Measurements from ENCODE around the gene HIC1.

DNA sequence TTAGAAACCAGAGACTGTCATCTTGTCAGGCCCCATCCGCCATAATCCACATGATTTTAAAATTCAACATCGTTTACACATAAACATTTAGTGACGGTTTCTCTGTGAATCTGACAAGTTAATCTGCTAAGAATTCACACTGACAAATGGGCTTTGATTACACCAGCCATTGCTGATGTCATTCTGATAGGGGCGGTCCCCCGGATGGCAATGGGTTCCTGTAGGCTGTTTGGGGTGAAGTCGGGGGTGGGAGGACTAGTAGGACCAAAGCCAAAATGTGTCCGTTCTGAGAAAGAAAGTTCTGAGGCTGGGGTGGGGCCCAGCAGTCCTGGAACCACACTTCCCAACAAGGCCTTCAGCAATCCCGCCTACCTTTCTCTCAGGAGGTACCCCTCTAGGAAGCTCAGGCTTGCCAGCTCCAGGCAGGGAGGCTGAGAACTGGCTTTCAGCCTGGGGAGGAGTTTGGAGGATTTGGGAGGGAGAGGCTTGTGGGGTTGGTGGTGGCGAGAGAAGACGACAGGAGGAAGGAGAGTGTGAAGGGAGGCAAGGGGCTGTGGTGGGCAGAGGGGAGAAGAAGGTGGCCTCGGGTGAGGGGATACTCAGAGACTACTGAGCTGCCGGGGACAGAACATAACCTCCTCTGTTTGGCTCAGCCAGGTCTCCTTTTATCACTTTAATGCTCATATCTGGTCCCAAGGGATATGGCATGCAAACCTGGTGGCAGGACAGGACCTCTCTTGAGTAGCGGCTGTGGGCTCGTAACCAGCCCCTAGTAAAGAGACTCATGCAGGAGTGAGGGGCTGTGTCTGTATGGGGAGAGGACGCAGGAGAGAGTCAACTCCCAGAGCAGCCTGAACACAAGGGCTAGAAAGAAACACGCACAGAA, 8.6 kb downstream of the HIC1 start:
- no peak for TF ChIP-seq TAF1 (conservative IDR thresholded peaks at IDR 0.05)
- TF ChIP-seq, protein P1, sequence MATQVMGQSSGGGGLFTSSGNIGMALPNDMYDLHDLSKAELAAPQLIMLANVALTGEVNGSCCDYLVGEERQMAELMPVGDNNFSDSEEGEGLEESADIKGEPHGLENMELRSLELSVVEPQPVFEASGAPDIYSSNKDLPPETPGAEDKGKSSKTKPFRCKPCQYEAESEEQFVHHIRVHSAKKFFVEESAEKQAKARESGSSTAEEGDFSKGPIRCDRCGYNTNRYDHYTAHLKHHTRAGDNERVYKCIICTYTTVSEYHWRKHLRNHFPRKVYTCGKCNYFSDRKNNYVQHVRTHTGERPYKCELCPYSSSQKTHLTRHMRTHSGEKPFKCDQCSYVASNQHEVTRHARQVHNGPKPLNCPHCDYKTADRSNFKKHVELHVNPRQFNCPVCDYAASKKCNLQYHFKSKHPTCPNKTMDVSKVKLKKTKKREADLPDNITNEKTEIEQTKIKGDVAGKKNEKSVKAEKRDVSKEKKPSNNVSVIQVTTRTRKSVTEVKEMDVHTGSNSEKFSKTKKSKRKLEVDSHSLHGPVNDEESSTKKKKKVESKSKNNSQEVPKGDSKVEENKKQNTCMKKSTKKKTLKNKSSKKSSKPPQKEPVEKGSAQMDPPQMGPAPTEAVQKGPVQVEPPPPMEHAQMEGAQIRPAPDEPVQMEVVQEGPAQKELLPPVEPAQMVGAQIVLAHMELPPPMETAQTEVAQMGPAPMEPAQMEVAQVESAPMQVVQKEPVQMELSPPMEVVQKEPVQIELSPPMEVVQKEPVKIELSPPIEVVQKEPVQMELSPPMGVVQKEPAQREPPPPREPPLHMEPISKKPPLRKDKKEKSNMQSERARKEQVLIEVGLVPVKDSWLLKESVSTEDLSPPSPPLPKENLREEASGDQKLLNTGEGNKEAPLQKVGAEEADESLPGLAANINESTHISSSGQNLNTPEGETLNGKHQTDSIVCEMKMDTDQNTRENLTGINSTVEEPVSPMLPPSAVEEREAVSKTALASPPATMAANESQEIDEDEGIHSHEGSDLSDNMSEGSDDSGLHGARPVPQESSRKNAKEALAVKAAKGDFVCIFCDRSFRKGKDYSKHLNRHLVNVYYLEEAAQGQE (IDR thresholded peaks at IDR 0.05), result no peak
- TF ChIP-seq, protein P2, sequence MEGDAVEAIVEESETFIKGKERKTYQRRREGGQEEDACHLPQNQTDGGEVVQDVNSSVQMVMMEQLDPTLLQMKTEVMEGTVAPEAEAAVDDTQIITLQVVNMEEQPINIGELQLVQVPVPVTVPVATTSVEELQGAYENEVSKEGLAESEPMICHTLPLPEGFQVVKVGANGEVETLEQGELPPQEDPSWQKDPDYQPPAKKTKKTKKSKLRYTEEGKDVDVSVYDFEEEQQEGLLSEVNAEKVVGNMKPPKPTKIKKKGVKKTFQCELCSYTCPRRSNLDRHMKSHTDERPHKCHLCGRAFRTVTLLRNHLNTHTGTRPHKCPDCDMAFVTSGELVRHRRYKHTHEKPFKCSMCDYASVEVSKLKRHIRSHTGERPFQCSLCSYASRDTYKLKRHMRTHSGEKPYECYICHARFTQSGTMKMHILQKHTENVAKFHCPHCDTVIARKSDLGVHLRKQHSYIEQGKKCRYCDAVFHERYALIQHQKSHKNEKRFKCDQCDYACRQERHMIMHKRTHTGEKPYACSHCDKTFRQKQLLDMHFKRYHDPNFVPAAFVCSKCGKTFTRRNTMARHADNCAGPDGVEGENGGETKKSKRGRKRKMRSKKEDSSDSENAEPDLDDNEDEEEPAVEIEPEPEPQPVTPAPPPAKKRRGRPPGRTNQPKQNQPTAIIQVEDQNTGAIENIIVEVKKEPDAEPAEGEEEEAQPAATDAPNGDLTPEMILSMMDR (IDR thresholded peaks at IDR 0.05; ENCODE audit: low read depth, low read length, missing input control), result no peak
- no peak for TF ChIP-seq RAD21 (IDR thresholded peaks at IDR 0.05)

Measured in liver (tissue), 3 donors.